ENCODE data around the gene TRIM65. TPM values are rescaled to one million over a fixed set of nuclear protein-coding genes. Genes with fewer than 3 reads are reported as not detected.

The TRIM65 gene
- total and polyA plus RNA-seq, 10 of the 15 experiments (the other 5 are each of a cell fraction or from before 2014, with no cell fraction given), result 1.4 to 26.0 (median 10.8) TPM

- no peak overlapping the region for H3K27ac ChIP-seq (ENCODE audit: control insufficient read depth, insufficient read depth)
- DNase-seq (ENCODE audit: low read depth, low spot score) (no peak), ATAC-seq (no peak), FAIRE-seq (no peak)
- ChIA-PET POLR2A (no interaction called here), CTCF (interaction anchor here (1.1 to 2.2 kb wide), 2 partner anchors 11 to 30 kb away, joined by 3 to 4 read pairs; no protein-coding TSS in a partner anchor), SMC1A (ENCODE audit: uncharacterized antibody, unreplicated experiment) (interaction anchor here (1.4 kb wide), 1 partner anchor 42 kb away, joined by 3 read pairs; no protein-coding TSS in a partner anchor), RAD21 (ENCODE audit: unreplicated experiment) (no interaction called here)
- H3K9ac ChIP-seq (ENCODE audit: control insufficient read depth, insufficient read depth, low read length), result no peak overlapping the region
- no TSS peak for BruUV-seq (replicated peaks)
- no peak overlapping the region for H3K4me3 ChIP-seq
- H3K36me3 ChIP-seq (ENCODE audit: control insufficient read depth in 2 of 2, insufficient read depth in 2 of 2, low read length in 1 of 2), result peaks cover 0 to 4% of the 10 kb centered on the region in 2 experiments; a peak in 3 of 4 replicates
- no peaks in the 10 kb centered on the region for H4K20me1 ChIP-seq (ENCODE audit: control insufficient read depth, insufficient read depth)
- intact Hi-C loops (cut with micrococcal nuclease; ENCODE audit: unreplicated experiment), result no loop called here
- WGBS (ENCODE audit: insufficient coverage, insufficient replicate concordance, low lambda C conversion rate, missing lambda C conversion rate), result 97% methylated on average over 31 of the region's 31 CpGs
- no peaks in the 10 kb centered on the region for H3K9me3 ChIP-seq (replicated peaks; ENCODE audit: control insufficient read depth, insufficient read depth, low read length)
- in situ Hi-C loops (cut with MboI), result no loop called here
- no peaks in the 10 kb centered on the region for H3K27me3 ChIP-seq (replicated peaks in 1 of 2; ENCODE audit: control insufficient read depth in 2 of 2, insufficient read depth in 2 of 2, low read length in 1 of 2)
- H3K4me2 ChIP-seq (ENCODE audit: control insufficient read depth, insufficient read depth), result no peak overlapping the region
- H3K79me2 ChIP-seq (ENCODE audit: control insufficient read depth, insufficient read depth, low read length), result peaks cover 13% of the 10 kb centered on the region
- peaks cover 6% of the 10 kb centered on the region for H3K4me1 ChIP-seq (ENCODE audit: control insufficient read depth, insufficient read depth, low read length)
- no peak overlapping the region for H2AFZ ChIP-seq (ENCODE audit: control insufficient read depth, low read depth, low read length)
- TF ChIP-seq SMARCA5 (IDR thresholded peaks at IDR 0.05) (no peak), NFYB (IDR thresholded peaks at IDR 0.05; ENCODE audit: insufficient read depth, low read depth, low read length) (no peak), USF1 (IDR thresholded peaks at IDR 0.05; ENCODE audit: borderline replicate concordance, extremely low read length, insufficient read depth, low read depth, low read length) (no peak), NR2C1 (IDR thresholded peaks at IDR 0.05) (no peak), EED (IDR thresholded peaks at IDR 0.05; ENCODE audit: low read depth) (no peak), MEF2A (IDR thresholded peaks at IDR 0.05; ENCODE audit: insufficient read depth, low read depth, low read length) (no peak), CREB1 (IDR thresholded peaks at IDR 0.05; ENCODE audit: low read depth) (no peak), ZBTB40 (IDR thresholded peaks at IDR 0.05; ENCODE audit: borderline replicate concordance) (no peak), CEBPZ (IDR thresholded peaks at IDR 0.05; ENCODE audit: low read depth, low read length) (no peak), RBBP5 (conservative IDR thresholded peaks at IDR 0.05) (no peak), CHD2 (IDR thresholded peaks at IDR 0.05; ENCODE audit: borderline replicate concordance, low read depth, low read length) (no peak), RB1 (IDR thresholded peaks at IDR 0.05; ENCODE audit: borderline replicate concordance) (no peak)
- TF ChIP-seq, protein P1, sequence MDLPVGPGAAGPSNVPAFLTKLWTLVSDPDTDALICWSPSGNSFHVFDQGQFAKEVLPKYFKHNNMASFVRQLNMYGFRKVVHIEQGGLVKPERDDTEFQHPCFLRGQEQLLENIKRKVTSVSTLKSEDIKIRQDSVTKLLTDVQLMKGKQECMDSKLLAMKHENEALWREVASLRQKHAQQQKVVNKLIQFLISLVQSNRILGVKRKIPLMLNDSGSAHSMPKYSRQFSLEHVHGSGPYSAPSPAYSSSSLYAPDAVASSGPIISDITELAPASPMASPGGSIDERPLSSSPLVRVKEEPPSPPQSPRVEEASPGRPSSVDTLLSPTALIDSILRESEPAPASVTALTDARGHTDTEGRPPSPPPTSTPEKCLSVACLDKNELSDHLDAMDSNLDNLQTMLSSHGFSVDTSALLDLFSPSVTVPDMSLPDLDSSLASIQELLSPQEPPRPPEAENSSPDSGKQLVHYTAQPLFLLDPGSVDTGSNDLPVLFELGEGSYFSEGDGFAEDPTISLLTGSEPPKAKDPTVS (IDR thresholded peaks at IDR 0.05; ENCODE audit: low read depth, low read length), result no peak
These were observed 5.6 kb downstream of the TRIM65 start for GRCh38 chr17:75891022-75891604.

Measured in GM12878 (cell line).